HepG2 (cell line): ENCODE results near the gene HSF2BP. TPM values are rescaled to one million over a fixed set of nuclear protein-coding genes. Genes with fewer than 3 reads are reported as not detected.

Experiments
- ATAC-seq: fragments of 200-7000 bp; cut with Tn5 transposase; 3 replicates; pipeline ENCODE4 v1.9.1; 2020; ENCODE audit warnings: mild to moderate bottlenecking, moderate library complexity
- BruUV-seq: library from RNA; stranded (reverse); fragments of 400-500 nt; replicated peaks from 2 replicates; lab custom pipeline; 2021; lab: Mats Ljungman, UMichigan
- CTCF ChIA-PET: fragments of 300-600 bp; formaldehyde crosslinking; extraction: SDS; loops from one replicate; lab custom pipeline; 2021; ENCODE audit warnings: low total read pairs, inconsistent platforms, low intra/inter-chr PET ratio; lab: Yijun Ruan, JAX
- POLR2A ChIA-PET: fragments of 350-600 bp; sonication (Branson Sonifier 250); formaldehyde crosslinking; loops from one replicate; lab custom pipeline; 2020; ENCODE audit warnings: antibody characterized with exemption, inconsistent platforms; lab: Yijun Ruan, JAX
- DNase-seq: peaks from one replicate; pipeline ENCODE4 v3.0.0-alpha.2; 2015; ENCODE audit warnings: low spot score
- FAIRE-seq: peaks from 3 replicates; lab custom pipeline; 2011; peaks lifted over from hg19 to GRCh38; lab: Jason Lieb, UNC
- H2AFZ ChIP-seq: one replicate; pipeline ENCODE4 v1.6.1; 2011; ENCODE audit warnings: low read length, inconsistent platforms
- H3K27ac ChIP-seq: fragments of 300-600 bp; 3 replicates; pipeline ENCODE4 v1.8.0; 2011; ENCODE audit warnings: mixed run types, mild to moderate bottlenecking, mixed read lengths, low read length, inconsistent platforms; ENCODE audit not compliant: insufficient read depth; ENCODE audit errors: extremely low read length
- H3K27me3 ChIP-seq, 2 experiments: fragments of 200-600 bp in 1 of 2; 2 replicates in 1 of 2; 3 replicates in 1 of 2; pipeline versions ENCODE4 v1.6.0 to v1.8.0; 2011; ENCODE audit warnings: low read length in 2 of 2, mild to moderate bottlenecking in 2 of 2, moderate library complexity in 2 of 2, inconsistent platforms in 1 of 2; ENCODE audit not compliant: insufficient read depth in 2 of 2, control insufficient read depth in 1 of 2
- H3K36me3 ChIP-seq, 2 experiments: fragments of 200-600 bp in 1 of 2; replicated peaks in 1 of 2; 2 replicates in 1 of 2; 3 replicates in 1 of 2; pipeline versions ENCODE4 v1.5.1 to v1.8.0; 2011; ENCODE audit warnings: low read length in 2 of 2, inconsistent platforms in 1 of 2; ENCODE audit not compliant: insufficient read depth in 2 of 2, control insufficient read depth in 1 of 2
- H3K4me1 ChIP-seq: 2 replicates; pipeline ENCODE4 v1.5.1; 2012; ENCODE audit warnings: low read length, inconsistent platforms; ENCODE audit not compliant: insufficient read depth
- H3K4me2 ChIP-seq: 2 replicates; pipeline ENCODE4 v1.6.0; 2011; ENCODE audit warnings: low read depth, low read length, inconsistent platforms
- H3K4me3 ChIP-seq, 3 experiments: fragments of 200-600 bp in 1 of 3; sonication (generic), shearing (Covaris generic) in 1 of 3; replicated peaks in 1 of 3; 2 replicates each; pipeline ENCODE4 v1.5.1; 2011 to 2016; ENCODE audit warnings: low read length in 3 of 3, inconsistent platforms in 2 of 3, low read depth in 2 of 3, mild to moderate bottlenecking in 2 of 3, control low read depth in 1 of 3, mixed read lengths in 1 of 3; ENCODE audit not compliant: insufficient read depth in 1 of 3
- H3K79me2 ChIP-seq: one replicate; pipeline ENCODE4 v1.6.1; 2011; ENCODE audit warnings: low read length, inconsistent platforms; ENCODE audit not compliant: insufficient read depth
- H3K9ac ChIP-seq: 2 replicates; pipeline ENCODE4 v1.6.0; 2011; ENCODE audit warnings: mild to moderate bottlenecking, low read depth, low read length, inconsistent platforms; ENCODE audit not compliant: insufficient read depth
- H3K9me3 ChIP-seq: 2 replicates; pipeline ENCODE4 v1.5.1; 2012; ENCODE audit warnings: mild to moderate bottlenecking, low read length
- H4K20me1 ChIP-seq: 2 replicates; pipeline ENCODE4 v1.6.0; 2011; ENCODE audit warnings: inconsistent platforms, mild to moderate bottlenecking, low read length, moderate library complexity; ENCODE audit not compliant: insufficient read depth
- AHR ChIP-seq: IDR thresholded peaks from 2 replicates; pipeline ENCODE4 v1.6.1; 2018; ENCODE audit warnings: missing genetic modification reagents, missing compliant biosample characterization
- CHD4 ChIP-seq: fragments of 200-600 bp; sonication (generic); IDR thresholded peaks from 2 replicates; pipeline ENCODE4 v1.7.0; 2017; ENCODE audit warnings: mild to moderate bottlenecking, low read length, borderline replicate concordance
- DNMT3B ChIP-seq: conservative IDR thresholded peaks from 2 replicates; pipeline ENCODE4 v1.6.1; 2016; ENCODE audit warnings: missing biosample characterization, control low read depth
- ELF1 ChIP-seq: sonication (generic); formaldehyde crosslinking; IDR thresholded peaks from 2 replicates; pipeline ENCODE4 v1.4.0; 2020; ENCODE audit warnings: missing genetic modification reagents
- GTF2F1 ChIP-seq: fragments of 150-350 bp; IDR thresholded peaks from 2 replicates; pipeline ENCODE4 v1.6.1; 2014; ENCODE audit warnings: low read length
- HHEX ChIP-seq: IDR thresholded peaks from 2 replicates; pipeline ENCODE4 v1.6.1; 2016; ENCODE audit warnings: control low read depth
- HIC2 ChIP-seq: sonication (generic); formaldehyde crosslinking; IDR thresholded peaks from 2 replicates; pipeline ENCODE4 v1.9.0; 2022; ENCODE audit warnings: low read depth, missing genetic modification reagents
- HMG20A ChIP-seq: IDR thresholded peaks from 2 replicates; pipeline ENCODE4 v1.6.1; 2016; ENCODE audit warnings: borderline replicate concordance
- HMGA1 ChIP-seq: sonication (generic); formaldehyde crosslinking; conservative IDR thresholded peaks from 2 replicates; pipeline ENCODE4 v1.4.0; 2020; ENCODE audit warnings: missing genetic modification reagents
- LCORL ChIP-seq, 2 experiments: fragments of 450-650 bp in 1 of 2; sonication (generic) in 1 of 2; formaldehyde crosslinking in 1 of 2; IDR thresholded peaks; 2 replicates each; pipeline versions ENCODE4 v1.5.0 to v1.6.1; 2017 to 2020; ENCODE audit warnings: antibody characterized with exemption in 1 of 2, missing genetic modification reagents in 1 of 2
- MAFG ChIP-seq: sonication (generic); formaldehyde crosslinking; IDR thresholded peaks from 2 replicates; pipeline ENCODE4 v1.5.1; 2020; ENCODE audit warnings: mild to moderate bottlenecking, missing genetic modification reagents
- PRDM10 ChIP-seq: sonication (generic); formaldehyde crosslinking; IDR thresholded peaks from 2 replicates; pipeline ENCODE4 v1.4.0; 2020; ENCODE audit warnings: low read depth, missing genetic modification reagents
- SMAD3 ChIP-seq: sonication (generic); formaldehyde crosslinking; IDR thresholded peaks from 2 replicates; pipeline ENCODE4 v1.4.0; 2020; ENCODE audit warnings: missing genetic modification reagents
- SNAPC2 ChIP-seq: sonication (generic); formaldehyde crosslinking; IDR thresholded peaks from 2 replicates; pipeline ENCODE4 v1.8.1; 2022; ENCODE audit warnings: mild to moderate bottlenecking, missing genetic modification reagents
- SP5 ChIP-seq: IDR thresholded peaks from 2 replicates; pipeline ENCODE4 v1.6.1; 2016; ENCODE audit warnings: low read depth, borderline replicate concordance
- TBP ChIP-seq: sonication (generic); formaldehyde crosslinking; IDR thresholded peaks from 2 replicates; pipeline ENCODE4 v1.5.0; 2020; ENCODE audit warnings: missing genetic modification reagents
- ZNF276 ChIP-seq: sonication (generic); formaldehyde crosslinking; IDR thresholded peaks from 2 replicates; pipeline ENCODE4 v1.4.0; 2020; ENCODE audit warnings: mild to moderate bottlenecking, low read depth, missing genetic modification reagents
- ZNF562 ChIP-seq: sonication (generic); formaldehyde crosslinking; IDR thresholded peaks from 2 replicates; pipeline ENCODE4 v1.8.0; 2022; ENCODE audit warnings: missing genetic modification reagents, borderline replicate concordance
- ZNF775 ChIP-seq: sonication (generic); formaldehyde crosslinking; IDR thresholded peaks from 2 replicates; pipeline ENCODE4 v1.4.0; 2020; ENCODE audit warnings: missing genetic modification reagents, mild to moderate bottlenecking, moderate library complexity, borderline replicate concordance
- WGBS: methylation state at CpG from one replicate; pipeline ENCODE4 v1.1.6; 2017; ENCODE audit warnings: low lambda C conversion rate; 5-methylcytosine and 5-hydroxymethylcytosine counted together
- in situ Hi-C: cut with HindIII; loops from 2 replicates; pipeline ENCODE4 v1.10.0; 2017; ENCODE audit warnings: low pct_unique_long_range_greater_than_20kb; ENCODE audit not compliant: extremely low pct_ligation_motif_present
- intact Hi-C: fragments of 100-400 bp; cut with micrococcal nuclease; formaldehyde crosslinking; loops from one replicate; pipeline ENCODE4 v1.10.0; 2022; ENCODE audit not compliant: unreplicated experiment
- polyA plus RNA-seq, 8 experiments: library from polyadenylated mRNA; depleted of rRNA in 3 of 8; stranded (reverse) in 7 of 8; unstranded in 1 of 8; fragments of >200 nt; fragmentation: Illumina TruSeq in 4 of 8; extraction: Trizol in 4 of 8; gene quantifications; 2 replicates each; pipeline versions ENCODE4 v1.2.1 to v1.2.3, GENCODE V29; 2011 to 2016; ENCODE audit warnings: low read depth in 4 of 8, missing spikeins in 1 of 8, mixed read lengths in 1 of 8; ENCODE audit not compliant: insufficient read depth in 1 of 8
- total RNA-seq, 5 experiments: library from RNA; depleted of rRNA; stranded (reverse); fragments of >200 nt; fragmentation: Illumina TruSeq; extraction: Trizol; gene quantifications; 2 replicates each; pipeline ENCODE4 v1.2.3, GENCODE V29; 2016; ENCODE audit warnings: low read depth in 1 of 5

The HSF2BP gene
- total and polyA plus RNA-seq, 2 of the 13 experiments (the other 11 are each of a cell fraction or from before 2014, with no cell fraction given) = 0.67 to 2.2 TPM

GRCh38 chr21:43578677-43579303 is 80.5 kb downstream of the HSF2BP start (continued):
- TF ChIP-seq HMG20A (CRISPR knock-in tag) (no peak), SNAPC2 (CRISPR knock-in tag) (no peak), TBP (CRISPR knock-in tag) (no peak), ZNF775 (CRISPR knock-in tag) (no peak), MAFG (CRISPR knock-in tag) (no peak), HHEX (CRISPR knock-in tag) (no peak), CHD4 (no peak), DNMT3B (CRISPR knock-in tag) (no peak), PRDM10 (CRISPR knock-in tag) (no peak), GTF2F1 (no peak), AHR (no peak)

- in situ Hi-C loops (no loop called here), intact Hi-C loops (no loop called here)
- Histone ChIP-seq H3K36me3 (no peaks in the 10 kb centered on the region), H3K79me2 (no peaks in the 10 kb centered on the region), H3K27ac (no peak overlapping the region), H3K9me3 (no peaks in the 10 kb centered on the region), H3K27me3 (no peaks in the 10 kb centered on the region), H2AFZ (no peak overlapping the region), H3K9ac (no peak overlapping the region), H3K4me2 (no peak overlapping the region), H3K4me1 (peaks cover 9% of the 10 kb centered on the region), H3K4me3 (no peak overlapping the region), H4K20me1 (no peaks in the 10 kb centered on the region)
- WGBS = 98% methylated on average over 3 of the region's 3 CpGs
- TF ChIP-seq ELF1 (CRISPR knock-in tag) (no peak), ZNF276 (no peak), SP5 (no peak), ZNF562 (no peak), HIC2 (no peak), SMAD3 (CRISPR knock-in tag) (no peak), LCORL (IDR thresholded peaks at IDR 0.05) (no peak), LCORL (CRISPR knock-in tag; IDR thresholded peaks at IDR 0.05) (no peak), HMGA1 (CRISPR knock-in tag) (no peak)
- no peak for ATAC-seq
- FAIRE-seq = no peak
- ChIA-PET CTCF (no interaction called here), POLR2A (no interaction called here)
- BruUV-seq = no TSS peak
- no peak for DNase-seq
These were observed 83.8 kb downstream of the HSF2BP start for GRCh38 chr21:43575473-43575844.
